H1 (cell line): Measurements from ENCODE around the gene SELENBP1.

Experiments
- CEBPB ChIP-seq: IDR thresholded peaks from 2 replicates; pipeline ENCODE4 v1.6.1; 2012; ENCODE audit warnings: low read depth, low read length
- EP300 ChIP-seq, 2 experiments: IDR thresholded peaks; 1 replicate in 1 of 2; 2 replicates in 1 of 2; pipeline ENCODE4 v1.6.1; 2011 to 2012; ENCODE audit warnings: low read depth in 2 of 2, low read length in 2 of 2, mild to moderate bottlenecking in 2 of 2, borderline replicate concordance in 1 of 2, inconsistent platforms in 1 of 2, moderate library complexity in 1 of 2
- EZH2 ChIP-seq: fragments of 200-600 bp; sonication (generic); IDR thresholded peaks from 2 replicates; pipeline ENCODE4 v1.7.1; 2012; ENCODE audit warnings: low read depth, mild to moderate bottlenecking, moderate library complexity, low read length, inconsistent platforms; ENCODE audit not compliant: severe bottlenecking

DNA sequence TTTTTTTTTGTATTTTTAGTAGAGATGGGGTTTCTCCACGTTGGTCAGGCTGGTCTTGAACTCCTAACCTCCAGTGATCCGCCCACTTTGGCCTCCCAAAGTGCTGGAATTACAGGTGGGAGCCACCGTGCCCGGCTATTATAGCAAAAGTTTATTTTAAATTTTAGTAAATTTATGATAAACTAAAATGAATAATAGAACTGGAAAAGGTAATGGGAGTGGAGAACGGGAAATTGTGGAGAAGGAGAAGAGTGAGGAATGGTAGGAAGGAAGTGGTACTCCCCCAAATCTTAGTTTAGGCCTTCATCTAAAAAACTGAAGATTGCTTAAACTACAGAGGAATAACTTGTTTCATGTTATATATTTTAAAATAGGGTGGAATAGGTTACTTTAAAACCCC is 37.7 kb downstream of the SELENBP1 start:
- TF ChIP-seq EP300 (IDR thresholded peaks at IDR 0.05; ENCODE audit: borderline replicate concordance in 1 of 2, low read depth in 2 of 2, low read length in 2 of 2) (no peak), CEBPB (no peak), EZH2 (no peak)
